Hindlimb muscle (tissue), 1 donor: ENCODE results near the gene FAAP24. TPM values are rescaled to one million over a fixed set of nuclear protein-coding genes. Genes with fewer than 3 reads are reported as not detected.
"Not testable (repeated sequence)": the region's sequence is repeated elsewhere in the genome, so short reads cannot be mapped to it uniquely, and the experiment has no call there.

ENCODE experiments used
- DNase-seq: peaks from one replicate; pipeline ENCODE4 v3.0.0-alpha.2; 2013
- polyA plus RNA-seq: library from polyadenylated mRNA; unstranded; fragments of 120-200 nt; gene quantifications from one replicate; pipeline ENCODE4 v1.2.1, GENCODE V29; 2013; ENCODE audit not compliant: insufficient read length

The FAAP24 gene
- polyA plus RNA-seq, 1 donor, result 1.3 TPM

DNA sequence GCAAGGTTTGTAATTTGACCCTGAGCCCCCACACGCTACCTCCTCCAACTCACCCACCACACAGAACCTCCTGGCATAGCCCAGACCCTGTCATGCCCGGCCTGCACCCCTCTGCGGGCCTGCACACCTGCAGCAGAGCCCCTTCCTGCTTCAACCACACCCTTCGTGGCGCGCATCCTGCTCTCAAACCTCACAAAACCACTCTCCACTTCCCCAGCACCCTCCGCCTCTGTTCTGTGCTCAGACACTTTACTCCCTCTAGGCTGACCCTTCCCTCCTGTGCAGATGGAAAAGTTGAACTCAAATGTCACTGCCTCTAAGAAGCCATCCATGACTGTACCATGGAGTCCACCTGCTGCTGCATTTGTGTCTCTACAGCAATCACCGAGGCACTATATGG is 28.5 kb downstream of the FAAP24 start:
- DNase-seq, result no peak

DNA sequence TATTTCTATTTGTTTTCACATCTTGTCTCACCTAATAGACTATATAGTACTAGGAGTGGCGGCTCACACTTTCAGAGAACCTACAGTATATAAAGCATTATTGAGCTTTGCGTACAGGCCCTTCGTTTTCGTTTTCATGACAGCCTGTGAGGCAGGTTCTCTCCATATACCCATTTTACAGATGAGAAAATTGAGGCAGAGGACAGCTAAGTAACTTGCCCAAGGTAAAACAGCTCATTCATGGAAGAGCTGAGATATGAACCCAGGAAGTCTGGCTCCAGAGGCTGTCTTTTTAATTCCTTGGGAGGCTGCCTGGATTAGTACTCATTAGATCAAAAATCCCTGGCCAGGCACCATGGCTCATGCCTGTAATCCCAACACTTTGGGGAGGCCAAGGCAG is 28.9 kb downstream of the FAAP24 start:
- no peak for DNase-seq

DNA sequence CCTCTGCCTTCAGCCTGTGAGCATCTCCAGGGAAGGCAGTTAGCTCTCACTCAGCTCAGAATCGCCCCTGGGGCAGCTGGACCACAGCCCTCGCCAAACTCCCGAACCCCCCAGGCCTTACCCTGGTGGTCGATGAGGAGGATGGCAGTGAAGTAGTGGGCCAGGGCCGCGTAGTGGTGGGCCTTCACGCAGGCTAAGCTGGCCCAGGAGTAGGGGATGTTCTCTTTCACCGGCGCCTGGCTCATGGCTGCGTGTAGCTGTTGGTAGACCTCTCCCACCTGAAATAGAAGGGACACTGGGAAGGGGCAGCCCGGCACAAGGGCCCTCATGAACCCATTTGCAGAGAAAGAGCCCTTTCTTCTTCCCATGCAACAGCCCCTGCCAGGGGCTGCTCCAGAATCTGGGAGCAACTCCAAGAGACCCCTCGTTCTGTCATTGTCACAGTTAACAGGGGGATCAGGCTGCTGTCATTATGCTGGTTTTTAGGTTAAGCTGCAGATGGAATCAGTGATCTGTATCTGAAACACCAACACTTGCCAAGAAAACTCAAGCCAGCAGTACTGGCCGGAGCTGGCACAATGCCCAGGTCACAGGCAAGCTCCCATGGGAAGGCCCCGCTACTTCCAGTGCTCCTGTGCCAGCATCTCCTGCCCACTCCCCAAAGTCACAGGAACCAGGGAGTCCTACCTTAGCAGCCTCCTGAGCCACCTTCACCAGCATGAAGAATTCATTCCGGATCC is 30.3 kb downstream of the FAAP24 start:
- DNase-seq, result not testable (repeated sequence)

DNA sequence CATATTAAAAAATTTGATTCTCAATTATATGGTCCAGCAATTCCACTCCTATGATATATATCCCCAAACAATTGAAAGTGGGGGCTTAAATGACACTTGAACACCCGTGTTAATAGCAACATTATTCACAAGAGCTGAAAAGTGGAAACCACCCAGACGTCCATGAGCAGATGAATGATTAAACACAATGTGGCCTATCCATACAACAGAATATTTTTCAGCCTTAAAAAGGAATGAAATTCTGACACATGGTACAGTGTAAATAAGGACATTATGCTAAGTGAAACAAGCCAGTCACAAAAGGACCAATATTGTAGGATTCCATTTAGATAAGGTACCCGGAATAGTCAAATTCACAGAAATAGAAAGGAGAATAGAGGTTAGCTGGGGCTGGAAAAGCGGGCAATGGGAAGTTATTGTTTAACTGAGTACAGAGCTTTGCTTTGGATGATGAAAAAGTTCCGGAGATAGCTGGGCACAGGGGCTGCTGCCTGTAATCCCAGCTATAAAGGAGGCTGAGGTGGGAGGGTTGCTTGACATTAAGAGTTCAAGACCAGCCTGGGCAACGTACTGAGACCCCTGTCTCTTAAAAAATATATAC is 31.5 kb downstream of the FAAP24 start:
- not testable (repeated sequence) for DNase-seq

DNA sequence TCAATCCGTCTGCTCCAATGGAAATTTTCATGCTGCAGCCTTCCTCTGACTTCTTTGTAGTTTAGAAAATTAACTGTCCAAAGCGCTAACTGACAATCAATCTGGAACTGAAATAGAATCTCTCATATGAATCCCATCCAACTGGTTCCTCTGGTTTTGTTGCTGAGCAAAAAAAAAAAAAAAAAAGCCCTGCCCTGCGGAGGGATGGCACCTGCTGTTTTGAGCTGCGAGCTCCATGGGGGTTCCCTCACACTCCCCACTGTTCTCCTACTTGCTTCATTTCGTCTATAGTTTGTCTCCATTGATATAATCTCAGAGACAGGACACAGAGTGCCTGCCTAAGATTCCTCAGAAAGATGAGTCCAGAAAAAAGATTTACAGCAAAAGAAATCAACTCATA is 33.4 kb downstream of the FAAP24 start:
- no peak for DNase-seq

DNA sequence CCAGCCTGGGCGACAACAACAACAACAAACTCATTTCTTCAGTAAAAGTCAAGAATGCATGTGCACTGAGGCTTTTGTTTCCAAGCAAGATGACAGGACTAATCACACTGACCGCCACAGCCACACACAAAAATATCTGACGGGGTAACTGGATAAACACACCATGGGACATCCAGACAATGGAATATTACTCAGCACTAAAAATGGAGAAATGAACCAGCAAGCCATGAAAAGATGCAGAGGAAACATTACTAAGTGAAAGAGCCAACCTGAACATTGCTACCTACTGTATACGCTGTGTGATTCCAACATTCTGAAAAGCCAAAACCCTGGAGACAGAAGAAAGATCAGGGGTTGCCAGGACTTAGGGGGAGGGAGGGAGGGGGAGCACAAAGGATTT is 36.7 kb downstream of the FAAP24 start:
- no peak for DNase-seq

DNA sequence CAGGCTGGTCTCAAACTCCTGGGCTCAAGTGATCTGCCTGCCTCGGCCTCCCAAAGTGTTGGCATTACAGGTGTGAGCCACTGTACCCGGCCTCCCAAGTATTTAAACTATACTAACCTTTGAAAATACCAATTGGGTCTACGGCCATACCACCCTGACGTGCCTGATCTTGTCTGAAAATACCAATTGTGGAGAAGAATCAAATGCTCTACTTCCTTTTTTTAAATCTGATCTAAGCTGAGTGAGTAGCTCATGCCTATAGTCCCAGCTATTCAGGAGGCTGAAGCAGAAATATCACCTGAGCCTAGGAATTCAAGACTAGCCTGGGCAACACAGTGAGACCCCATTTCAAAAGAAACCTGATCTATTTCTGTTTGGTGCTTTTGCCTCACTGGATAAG is 38.8 kb downstream of the FAAP24 start:
- DNase-seq, result not testable (repeated sequence)

DNA sequence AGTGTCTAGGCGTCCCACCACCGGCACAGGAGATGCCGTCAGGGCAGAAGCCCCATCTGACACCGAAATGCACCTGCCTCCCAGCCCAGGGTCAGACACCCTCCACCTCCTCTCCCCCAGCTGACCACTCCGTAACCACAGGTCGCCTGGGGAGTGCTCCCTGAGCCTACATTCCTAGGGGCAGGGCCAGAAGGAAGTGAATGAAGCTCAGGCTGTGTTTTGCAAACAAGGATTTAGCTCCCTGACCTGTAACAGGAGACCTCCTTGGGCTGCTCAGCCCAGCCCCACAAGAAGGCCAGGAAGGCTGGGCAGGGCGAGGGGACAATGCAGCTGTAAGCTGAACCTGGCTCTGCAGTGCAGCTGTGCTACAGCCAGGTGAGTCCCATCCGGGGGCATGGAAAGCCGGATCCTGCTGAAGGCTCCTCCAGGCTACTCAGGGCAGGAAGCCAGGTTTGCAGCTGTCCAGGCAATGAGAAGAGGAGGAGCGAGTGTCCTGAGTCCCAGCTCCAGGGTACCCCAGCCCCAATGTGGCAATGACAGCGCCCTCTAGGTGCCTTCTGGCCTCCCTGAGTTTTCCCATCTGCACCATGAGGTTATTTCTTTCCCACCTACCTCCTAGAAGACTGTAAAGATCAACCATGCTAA is 50.6 kb downstream of the FAAP24 start:
- no peak for DNase-seq

DNA sequence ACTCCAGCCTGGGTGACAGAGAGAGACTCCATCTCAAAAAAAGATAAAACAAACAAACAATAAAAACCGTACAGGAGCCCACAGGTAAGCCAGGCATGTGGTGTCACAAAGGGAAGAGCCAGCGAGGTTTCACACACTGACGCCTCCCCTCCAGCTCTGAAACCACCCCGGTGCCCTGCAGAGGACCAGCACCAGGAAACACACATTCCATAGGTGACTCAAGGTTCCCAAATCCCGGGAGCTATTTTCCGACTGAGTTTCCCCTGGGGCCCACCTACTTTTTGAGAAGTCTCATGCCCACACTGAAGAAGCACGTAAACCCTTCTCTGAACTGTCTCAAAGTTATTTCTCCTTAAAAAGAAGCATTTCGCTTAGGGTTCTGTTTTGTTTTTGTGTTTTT is 52.4 kb downstream of the FAAP24 start:
- no peak for DNase-seq

DNA sequence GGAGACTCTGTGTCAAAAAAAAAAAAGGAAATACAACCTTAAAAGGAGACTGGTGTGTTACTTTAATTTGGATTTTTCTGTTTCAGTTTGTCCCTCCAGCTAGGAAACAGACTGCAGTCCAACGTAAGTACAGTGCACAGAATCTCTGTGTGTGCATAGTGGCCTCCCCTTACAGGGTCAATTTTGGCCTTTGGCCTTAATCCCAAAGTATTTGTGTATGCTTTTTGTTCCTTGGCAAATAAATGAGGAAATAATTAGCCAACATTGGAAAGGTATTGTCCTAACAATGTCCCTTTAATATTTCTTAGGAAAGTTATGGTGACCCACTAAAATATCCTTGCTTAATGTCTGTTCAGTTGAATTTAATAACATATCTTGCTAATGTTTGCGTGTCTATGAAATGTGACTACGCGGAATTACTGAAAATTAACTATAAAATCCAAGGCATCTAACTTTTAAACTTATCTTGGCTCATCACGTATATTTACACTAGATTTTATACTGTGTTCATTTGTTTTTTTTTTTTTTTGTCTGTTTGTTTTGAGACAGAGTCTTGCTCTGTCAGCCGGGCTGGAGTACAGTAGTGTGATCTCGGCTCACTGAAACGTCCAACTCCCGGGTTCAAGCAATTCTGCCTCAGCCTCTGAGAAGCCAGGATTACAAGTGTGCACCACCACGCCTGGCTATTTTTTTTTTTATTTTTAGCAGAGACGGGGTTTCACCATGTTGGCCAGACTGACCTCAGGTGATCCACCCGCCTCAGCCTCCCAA is 53.6 kb downstream of the FAAP24 start:
- not testable (repeated sequence) for DNase-seq

DNA sequence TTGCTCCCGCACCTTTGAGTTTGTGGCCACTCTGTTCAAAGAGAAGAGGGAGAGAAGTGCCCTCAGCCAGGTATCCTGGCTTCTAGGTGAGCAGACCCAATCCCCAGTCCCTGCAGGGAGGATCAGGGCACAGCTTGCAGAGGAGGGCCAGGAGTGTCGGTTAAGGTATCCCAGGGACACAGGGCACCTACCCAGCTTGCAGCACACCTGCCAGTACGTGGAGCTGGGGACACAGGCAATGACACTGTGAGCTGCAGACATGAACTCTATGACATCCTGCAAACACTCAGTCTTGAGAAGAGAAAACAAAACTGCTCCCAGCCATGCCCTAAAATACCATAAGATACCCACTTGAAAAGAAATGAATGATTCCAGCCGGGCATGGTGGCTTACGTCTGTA is 54.6 kb downstream of the FAAP24 start:
- not testable (repeated sequence) for DNase-seq

Other genes starting within 250 kb of the FAAP24 start
- gene SLC7A9, start 102.5 kb upstream of the FAAP24 start, polyA plus RNA-seq, result 0.61 TPM
- 18.3 TPM for gene CEP89, start 284 bp upstream of the FAAP24 start, polyA plus RNA-seq
- gene RHPN2, start 92.6 kb downstream of the FAAP24 start, polyA plus RNA-seq, result 0.84 TPM
- 9.5 TPM for gene GPATCH1, start 108.9 kb downstream of the FAAP24 start, polyA plus RNA-seq
- 0.63 TPM for gene WDR88, start 159.9 kb downstream of the FAAP24 start, polyA plus RNA-seq
- 22.4 TPM for gene LRP3, start 222.1 kb downstream of the FAAP24 start, polyA plus RNA-seq